Measurements from ENCODE around the gene ARHGEF11.
"Not testable (repeated sequence)": the region's sequence is repeated elsewhere in the genome, so short reads cannot be mapped to it uniquely, and the experiment has no call there.

Gene ARHGEF11

DNA sequence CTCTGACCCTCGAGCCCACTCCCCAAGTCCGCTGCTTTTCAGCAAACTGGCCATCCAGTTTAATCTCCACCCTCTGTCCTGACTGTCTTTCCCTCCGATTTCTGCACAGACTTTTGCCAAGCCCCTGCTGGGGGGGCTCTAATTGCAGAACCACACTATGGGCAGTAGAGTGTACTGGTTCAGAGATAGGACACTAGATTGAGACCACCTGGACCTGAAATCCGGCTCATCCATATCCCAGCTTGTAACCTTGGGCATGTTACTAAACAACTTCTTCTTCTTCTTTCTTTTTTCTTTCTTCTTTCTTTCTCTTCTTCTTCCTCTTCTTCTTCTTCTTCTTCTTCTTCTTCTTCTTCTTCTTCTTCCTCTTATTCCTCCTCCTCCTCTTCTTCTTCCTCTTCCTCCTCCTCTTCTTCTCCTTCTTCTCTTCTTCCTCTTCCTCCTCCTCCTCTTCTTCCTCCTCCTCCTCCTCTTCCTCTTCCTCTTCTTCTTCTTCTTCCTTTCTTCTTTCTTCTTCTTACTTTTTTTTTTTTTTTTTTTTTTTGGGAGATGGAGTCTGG, 117.4 kb downstream of the ARHGEF11 start:
- DNase-seq: no peak

DNA sequence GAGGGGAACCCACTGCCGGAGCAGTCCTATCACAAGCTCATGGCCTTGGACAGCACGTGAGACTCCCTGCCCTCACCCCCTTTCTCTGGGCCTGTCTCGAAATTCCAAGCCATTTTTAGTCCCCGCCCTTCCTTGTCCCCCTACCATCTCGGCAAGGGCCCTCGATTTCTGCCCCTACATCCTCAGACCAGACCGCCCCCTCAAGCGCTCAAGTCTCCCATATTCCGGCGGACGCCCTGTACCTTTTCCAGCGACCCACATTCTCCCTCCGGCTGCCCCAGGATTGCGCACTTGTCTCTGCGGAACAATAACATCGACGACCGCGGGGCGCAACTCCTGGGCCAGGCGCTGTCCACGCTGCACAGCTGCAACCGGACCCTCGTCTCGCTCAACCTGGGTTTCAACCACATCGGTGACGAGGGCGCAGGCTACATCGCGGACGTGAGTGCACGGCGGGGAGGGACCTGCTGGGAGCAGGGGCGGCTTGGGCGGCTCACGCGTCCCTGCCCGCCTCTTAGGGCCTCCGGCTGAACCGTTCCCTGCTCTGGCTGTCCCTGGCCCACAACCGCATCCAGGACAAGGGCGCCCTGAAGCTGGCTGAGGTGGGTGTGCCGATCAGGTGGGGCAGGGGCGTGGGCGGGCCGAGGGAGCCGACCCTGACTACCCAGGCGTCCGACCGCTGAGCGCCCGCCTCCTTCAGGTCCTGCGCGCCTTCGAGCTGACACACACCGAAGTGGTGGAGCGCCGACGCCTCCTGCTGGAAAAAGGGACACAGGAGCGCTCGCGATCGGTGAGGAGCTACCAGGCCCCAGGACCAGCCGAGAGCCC, 118.1 kb downstream of the ARHGEF11 start:
- DNase-seq: peak in 1 of 2 experiments; percentile 29

DNA sequence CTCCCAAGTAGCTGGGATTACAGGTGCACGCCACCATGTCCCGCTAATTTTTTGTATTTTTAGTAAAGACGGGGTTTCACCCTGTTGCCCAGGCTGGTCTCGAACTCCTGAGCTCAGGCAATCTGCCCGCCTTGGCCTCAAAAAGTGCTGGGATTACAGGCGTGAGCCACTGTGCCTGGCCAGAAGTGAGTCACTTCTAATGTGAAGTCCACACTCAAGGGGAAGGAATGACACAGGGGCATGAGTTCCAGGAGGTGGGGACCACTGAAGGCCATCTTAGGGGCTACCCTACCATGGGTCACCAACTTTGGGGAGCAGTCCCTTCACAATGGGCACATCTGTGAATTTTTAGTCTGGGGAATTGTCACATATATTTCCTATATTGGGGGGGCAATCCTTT, 118.8 kb downstream of the ARHGEF11 start:
- DNase-seq: not testable (repeated sequence)

DNA sequence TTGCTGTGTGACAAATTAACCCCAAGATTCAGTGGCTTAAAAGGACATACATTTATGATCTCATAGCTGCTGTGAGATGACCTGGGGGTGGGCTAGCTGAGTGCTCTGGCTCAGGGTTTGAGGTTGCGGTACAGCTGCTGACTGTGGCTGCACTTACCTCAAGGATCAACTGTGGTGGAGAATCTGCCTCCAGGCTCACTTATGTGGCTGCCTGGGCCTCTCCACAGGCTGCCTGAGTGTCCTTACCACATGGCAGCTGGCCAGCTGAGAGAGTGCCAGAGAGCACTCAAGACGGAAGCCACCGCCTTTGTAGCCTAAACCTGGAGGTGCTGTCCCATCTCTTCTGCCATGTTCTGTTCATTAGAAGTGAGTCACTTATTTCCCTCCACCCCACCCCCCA, 119.4 kb downstream of the ARHGEF11 start:
- no peak for DNase-seq

DNA sequence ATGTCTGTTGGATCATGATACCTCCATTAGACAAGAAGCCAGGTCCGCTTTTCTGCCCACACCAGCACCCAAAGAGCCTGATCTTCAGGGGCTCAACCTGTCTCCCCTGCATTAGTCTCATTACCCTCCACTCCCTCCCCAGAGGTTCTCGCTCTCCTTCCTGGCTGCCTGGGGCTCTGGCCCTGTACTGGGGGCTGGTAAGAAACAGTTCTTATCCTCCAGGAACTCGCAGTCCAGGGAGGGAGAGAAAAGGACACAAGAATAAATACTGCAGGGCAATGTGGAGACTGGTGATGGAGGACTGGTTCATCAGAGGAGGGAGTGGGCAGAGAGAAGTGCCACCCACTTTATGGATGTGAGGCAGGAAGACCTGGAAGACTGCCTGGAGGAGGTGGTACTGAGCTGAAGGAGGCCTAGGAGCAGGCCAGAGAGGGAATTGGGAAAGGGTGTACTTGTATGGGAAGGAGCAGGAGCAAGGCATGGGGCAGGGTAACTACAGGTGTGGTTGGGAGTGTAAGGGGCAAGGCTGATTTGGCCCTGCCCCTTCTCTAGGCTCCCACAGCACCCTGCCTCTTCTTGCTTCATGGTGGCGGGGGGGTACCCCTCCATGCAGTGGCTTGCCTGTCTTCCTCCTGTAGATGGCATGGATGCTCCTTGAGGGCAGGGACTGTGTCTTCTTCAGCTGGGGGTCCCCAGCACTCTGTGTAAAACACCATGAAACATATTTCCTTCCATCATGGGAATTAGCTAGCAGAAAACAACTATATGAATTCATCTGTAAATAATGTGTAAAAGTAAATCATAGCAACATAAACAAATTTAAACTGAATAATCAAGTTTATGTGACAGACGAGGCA, 120.2 kb downstream of the ARHGEF11 start:
- no peak for DNase-seq

DNA sequence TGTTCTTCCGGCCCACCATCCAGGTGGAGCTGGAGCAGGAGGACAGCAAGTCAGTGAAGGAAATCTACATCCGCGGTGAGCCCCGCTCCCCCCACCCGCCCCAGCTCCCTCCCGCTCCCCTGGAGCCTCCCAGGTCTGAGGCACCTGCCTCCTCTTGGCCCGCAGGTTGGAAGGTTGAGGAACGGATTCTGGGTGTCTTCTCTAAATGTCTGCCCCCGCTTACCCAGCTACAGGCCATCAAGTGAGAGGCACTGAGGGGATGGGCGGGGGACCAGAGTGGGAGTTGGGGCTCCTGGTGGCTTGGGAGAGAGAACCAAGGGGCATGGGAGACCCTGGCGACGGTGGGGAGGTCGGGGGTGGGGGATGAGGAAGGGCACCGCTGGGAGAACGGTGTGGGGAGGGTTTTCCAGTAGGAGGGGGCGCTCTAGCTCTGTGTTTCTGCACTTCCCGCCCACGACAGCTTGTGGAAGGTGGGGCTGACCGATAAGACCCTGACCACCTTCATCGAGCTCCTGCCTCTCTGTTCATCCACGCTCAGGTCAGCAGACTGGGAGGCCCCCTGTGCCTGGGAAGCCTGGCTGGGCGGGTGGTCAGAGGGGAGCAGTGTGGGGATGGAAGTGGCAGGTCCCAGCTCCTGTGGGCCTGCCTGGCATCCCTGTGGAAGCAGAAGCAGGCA, 120.9 kb downstream of the ARHGEF11 start:
- no peak for DNase-seq

GRCh38 chr1:156923670-156924477, 121.7 kb downstream of the ARHGEF11 start:
- DNase-seq: no peak

- DNase-seq: no peak
Measured at GRCh38 chr1:156922986-156923669, 122.4 kb downstream of the ARHGEF11 start.

DNA sequence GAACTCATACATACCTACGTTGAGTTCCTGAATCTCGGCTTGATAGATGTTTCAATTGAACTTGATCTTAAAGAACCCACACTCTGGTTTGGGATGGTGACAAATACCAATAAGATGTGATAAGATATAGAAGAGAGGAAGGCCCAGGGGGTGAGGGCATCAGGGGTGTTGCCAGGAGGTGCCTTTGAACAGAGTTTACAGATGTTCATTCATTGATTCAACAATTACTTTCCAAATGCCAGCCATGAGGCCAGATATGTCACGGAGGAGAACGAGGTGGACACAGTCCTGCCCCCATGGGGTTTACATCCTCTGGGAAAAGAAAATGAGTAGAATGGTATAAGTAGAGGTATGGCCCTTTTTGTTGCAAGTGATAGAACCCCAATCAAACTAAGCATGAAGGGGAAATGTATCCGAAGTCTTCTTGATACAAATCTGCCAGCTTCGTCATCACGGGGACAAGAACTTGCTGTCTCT, 124.5 kb downstream of the ARHGEF11 start:
- no peak for DNase-seq

- peak in 1 of 2 experiments; percentile 27 for DNase-seq
Measured at GRCh38 chr1:156920233-156921052, 125.1 kb downstream of the ARHGEF11 start, which contains the start of gene LRRC71. Gene LRRC71, plus strand, starts transcription at chr1:156920632. Its CDS starts 172 bp downstream, at chr1:156920804.

DNA sequence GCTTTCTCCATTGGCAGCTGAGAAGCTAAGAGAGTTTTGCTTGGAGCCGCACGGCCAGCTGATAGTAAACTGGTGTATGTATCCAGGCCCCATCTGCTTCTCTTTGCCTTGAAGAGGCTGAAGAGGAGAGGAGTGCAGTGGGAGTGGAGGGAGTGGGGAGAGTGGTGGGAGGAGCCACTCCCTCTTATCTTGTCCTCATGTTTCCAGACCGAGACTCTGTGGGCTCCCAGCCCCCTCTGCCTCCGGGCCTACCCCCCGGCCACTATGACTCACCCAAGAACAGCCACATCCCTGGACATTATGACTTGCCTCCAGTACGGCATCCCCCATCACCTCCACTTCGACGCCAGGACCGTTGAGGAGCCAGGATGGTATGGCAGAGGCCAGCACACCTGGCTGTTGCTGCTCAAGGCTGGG, 131.1 kb downstream of the ARHGEF11 start:
- no peak for DNase-seq

DNA sequence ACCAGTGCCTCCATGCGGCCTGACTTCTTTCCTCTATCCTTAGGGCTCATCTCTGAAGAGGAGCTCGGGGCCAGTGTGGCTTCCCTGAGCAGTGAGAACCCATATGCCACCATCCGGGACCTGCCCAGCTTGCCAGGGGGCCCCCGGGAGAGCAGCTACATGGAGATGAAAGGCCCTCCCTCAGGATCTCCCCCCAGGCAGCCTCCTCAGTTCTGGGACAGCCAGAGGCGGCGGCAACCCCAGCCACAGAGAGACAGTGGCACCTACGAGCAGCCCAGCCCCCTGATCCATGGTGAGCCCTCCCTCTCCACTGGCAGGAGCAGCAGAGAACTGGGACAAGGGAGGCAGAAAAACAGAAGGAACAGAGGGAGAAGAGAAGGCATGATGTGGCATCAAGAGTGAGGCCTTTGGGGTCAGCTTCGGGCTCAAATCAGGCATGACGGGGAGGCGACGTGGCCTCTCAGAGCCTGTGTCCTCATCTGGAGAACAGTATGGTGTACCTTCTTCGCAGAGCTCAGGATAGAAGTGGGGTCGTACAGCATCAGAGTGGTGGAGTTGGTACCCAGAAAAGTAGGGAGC, 131.6 kb downstream of the ARHGEF11 start:
- no peak for DNase-seq

DNA sequence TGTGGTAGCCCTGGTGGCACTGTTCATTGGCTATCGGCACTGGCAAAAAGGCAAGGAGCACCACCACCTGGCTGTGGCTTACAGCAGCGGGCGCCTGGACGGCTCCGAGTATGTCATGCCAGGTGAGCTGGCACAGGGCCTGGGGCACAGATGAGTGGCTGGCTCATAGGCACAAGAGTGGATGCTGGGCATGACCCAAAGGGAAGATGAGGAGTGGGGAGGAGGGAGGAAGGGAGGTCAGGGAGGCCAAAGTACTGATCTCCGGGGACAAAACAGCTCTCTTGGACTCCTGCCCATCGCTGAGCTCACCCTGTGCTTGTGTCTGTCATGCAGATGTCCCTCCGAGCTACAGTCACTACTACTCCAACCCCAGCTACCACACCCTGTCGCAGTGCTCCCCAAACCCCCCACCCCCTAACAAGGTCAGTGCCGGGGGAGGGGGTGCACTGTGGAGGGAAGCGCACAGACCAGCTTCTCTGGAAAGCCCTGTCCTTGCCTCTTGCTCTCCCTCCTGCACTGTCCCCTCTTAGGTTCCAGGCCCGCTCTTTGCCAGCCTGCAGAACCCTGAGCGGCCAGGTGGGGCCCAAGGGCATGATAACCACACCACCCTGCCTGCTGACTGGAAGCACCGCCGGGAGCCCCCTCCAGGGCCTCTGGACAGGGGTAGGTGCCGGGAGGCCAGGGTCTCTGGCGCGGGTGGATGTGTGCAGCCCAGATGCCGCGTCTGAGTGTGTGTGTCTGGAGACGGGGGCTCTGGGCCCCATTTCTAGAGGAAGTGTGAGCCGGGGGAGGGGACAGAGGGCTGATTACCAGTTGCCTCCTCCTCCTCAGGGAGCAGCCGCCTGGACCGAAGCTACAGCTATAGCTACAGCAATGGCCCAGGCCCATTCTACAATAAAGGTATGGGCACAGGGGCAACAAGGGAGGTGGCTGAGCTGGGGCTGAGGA, 132.4 kb downstream of the ARHGEF11 start:
- no peak for DNase-seq

DNA sequence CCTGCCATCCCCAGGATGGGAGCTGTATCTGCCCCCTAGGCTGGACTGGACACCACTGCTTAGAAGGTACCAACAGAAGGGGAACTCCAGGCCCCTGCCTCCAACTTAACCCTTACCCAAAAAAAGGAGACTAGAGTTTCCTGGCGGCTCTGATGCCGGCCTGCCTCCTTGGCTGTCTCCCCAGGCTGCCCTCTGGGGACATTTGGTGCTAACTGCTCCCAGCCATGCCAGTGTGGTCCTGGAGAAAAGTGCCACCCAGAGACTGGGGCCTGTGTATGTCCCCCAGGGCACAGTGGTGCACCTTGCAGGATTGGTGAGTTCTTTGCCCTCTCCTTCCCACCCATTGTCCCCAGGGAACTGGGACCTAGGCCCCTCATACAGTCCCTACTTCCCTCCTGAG, 133.2 kb downstream of the ARHGEF11 start:
- no peak for DNase-seq

DNA sequence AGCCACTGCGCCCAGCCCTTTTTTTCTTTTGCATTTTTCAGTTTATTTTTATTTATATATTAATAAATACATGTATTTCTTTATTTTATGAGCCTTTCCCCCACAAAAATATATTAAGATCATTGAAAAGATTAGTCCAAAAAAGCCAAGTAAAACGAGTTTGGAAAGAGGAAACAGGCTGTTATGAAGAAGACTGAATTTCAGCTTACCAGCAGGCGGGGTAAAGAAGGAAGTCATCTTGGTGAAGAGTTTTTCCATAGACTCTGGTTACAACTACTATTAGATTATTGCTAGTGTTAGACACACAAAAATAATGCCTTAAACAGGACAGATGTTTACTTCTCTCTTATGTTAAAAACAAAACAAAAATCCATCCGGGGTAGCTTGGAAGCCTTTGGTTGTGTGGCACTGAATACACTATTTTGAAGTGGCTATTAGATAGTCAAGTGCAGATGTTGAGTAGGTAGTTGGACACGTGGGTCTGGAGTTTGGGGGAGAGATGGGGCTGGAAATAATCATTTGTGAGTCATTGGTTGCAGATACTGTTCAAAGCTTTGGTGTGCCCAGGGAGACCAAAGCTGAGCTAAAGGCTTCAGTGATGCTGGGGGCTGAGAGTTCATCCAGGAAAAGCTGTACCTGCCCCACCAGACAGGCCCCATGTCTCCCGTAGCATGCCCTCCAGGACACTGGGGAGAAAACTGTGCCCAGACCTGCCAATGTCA, 133.8 kb downstream of the ARHGEF11 start:
- no peak for DNase-seq

DNA sequence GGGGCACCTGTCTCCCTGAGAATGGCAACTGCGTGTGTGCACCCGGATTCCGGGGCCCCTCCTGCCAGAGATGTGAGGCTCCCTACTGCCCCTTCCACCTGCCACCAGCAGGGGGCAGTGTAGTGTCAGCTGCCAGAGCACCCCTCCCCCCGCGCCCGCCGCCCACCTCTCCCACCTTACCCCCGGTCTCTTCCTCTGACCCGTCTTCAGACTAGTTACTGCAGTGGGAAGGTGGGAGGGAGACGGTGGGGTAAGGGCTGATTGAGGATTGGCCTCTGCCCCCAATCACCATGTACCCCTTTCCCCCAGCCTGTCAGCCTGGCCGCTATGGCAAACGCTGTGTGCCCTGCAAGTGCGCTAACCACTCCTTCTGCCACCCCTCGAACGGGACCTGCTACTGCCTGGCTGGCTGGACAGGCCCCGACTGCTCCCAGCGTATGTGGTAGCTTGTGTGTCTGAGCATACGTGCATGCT, 135.2 kb downstream of the ARHGEF11 start:
- no peak for DNase-seq

GRCh38 chr1:156909671-156910070, 135.9 kb downstream of the ARHGEF11 start:
- no peak for DNase-seq

DNA sequence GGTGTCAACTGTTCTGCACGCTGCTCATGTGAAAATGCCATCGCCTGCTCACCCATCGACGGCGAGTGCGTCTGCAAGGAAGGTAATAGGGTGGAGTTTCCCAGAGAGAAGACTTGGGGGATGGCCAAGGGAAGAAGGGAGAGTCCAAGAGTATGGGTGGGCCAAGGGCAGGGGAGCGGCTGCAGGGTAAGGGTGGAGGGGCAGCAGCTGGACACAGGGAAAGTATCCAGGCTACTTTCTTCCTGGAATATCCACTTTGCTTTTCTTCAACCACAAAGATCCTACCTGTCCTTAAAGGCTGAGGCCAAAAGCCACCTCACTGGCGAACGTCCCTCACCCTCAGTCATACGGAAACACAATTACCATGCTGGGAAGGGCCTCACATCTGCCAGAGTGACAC, 136.6 kb downstream of the ARHGEF11 start:
- no peak for DNase-seq

Data from SW 1271 (cell line).